ENCODE results near the gene MTERF4. TPM values are rescaled to one million over a fixed set of nuclear protein-coding genes. Genes with fewer than 3 reads are reported as not detected.
"Not testable (repeated sequence)": the region's sequence is repeated elsewhere in the genome, so short reads cannot be mapped to it uniquely, and the experiment has no call there.

Gene MTERF4
- total RNA-seq, 1 donor from 2014 or later: 32.6 TPM

DNA sequence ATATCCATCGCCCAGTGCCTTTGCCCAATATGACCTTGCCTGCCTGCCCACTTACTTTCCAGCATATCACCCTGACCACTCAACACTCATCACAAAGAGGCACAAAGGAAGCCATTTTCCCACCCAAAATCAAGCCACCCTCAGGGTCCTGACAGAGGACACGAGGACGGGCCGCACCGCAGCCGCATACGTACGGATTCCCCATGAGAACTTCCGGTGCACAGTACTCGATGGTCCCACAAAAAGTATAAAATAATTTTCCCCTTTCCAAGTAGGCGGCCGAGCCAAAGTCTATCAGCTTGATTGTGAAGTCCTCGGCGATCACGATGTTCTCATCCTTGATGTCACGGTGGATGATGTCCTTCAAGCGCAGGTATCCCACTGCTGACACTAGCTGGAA lies 10.0 kb upstream of the MTERF4 start:
- no peak for FAIRE-seq

DNA sequence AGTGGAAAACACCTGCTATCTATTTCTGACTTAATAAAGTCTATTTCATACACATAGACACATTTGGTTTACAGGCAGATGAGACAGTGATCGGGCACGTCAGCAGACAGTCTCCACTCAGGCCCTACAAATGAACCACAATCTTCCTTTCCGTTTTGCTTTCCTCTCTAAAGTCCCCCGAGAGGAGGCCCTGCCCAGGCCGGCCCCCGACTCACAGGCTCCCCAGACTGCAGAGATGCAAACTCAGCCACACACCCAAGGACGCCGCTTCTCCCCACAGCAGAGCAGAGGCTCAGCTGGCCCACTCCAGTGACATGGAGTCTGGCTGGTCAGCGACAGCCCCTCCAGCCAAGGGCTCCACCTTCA lies 9.3 kb upstream of the MTERF4 start:
- FAIRE-seq: no peak

More for the DNA sequence above, 10.0 kb upstream of the MTERF4 start:
- no peak for DNase-seq (ENCODE audit: low spot score in 2 of 2)

DNA sequence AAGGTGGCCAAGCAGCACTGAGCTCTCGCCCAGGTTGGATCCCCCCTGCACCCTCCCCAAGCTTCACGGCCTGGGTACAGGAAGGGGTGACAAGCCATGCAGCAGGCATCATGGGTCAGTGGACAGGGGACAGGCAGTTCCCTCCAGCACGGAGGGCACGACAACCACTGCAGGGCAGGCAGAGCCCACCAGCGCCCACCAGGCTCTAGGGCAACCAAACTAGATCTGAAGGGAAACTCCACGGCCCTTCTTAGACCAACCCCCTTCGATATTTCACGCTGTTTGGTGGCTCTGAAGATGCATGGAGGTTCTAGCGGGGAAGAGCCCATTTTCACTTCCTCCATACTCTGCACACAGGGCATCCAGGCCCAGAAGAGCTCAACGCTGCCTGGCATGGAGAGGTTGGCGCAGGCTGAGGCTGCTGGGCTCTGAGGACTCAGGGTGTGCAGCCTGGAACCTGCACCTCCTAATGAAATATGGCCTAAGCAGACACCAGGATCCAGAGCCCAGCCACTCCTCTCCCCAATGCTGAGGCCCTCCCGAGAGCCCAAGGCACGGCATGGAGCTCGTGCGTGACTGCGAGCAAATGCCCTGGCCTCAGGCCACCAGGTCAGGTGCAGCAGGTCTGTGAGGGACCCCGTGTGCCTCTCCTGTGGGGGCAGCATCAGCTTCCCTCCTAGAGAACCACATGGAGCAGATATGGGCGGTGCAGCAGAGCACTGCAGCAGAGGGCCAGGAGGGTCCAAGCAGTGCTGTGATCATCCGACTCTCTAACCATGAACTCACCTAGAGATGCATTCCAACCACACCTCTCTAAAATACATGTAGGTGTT lies 8.7 kb upstream of the MTERF4 start:
- FAIRE-seq (no peak), DNase-seq (ENCODE audit: low spot score in 2 of 2) (no peak)

More for the DNA sequence above, 9.3 kb upstream of the MTERF4 start:
- DNase-seq (ENCODE audit: low spot score in 2 of 2): no peak

DNA sequence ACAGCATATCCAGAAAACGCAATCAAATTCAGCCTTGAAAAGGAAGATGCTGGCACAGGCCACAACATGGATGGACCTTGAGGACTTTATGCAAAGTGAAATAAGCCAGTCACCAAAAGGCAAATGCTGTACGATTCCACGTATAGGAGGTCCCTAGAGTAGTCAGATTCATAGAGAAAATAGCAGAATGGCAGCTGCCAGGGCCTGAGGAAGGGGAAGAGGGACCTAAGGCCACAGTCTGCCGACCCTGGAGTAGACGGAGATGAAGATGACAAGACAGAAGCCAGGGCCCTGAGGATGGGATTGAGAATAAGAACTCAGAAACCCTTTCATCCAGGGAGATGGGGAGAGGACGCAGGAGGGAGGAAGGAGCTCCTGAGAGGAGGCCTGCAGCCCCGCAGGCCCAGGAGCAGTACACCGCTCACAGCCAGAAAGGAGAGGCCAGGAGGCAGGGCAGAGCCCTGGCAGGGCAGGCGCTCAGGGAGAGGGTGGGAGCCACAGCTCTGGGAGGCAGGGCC lies 8.1 kb upstream of the MTERF4 start:
- DNase-seq (ENCODE audit: low spot score in 2 of 2): no peak
- FAIRE-seq: no peak

DNA sequence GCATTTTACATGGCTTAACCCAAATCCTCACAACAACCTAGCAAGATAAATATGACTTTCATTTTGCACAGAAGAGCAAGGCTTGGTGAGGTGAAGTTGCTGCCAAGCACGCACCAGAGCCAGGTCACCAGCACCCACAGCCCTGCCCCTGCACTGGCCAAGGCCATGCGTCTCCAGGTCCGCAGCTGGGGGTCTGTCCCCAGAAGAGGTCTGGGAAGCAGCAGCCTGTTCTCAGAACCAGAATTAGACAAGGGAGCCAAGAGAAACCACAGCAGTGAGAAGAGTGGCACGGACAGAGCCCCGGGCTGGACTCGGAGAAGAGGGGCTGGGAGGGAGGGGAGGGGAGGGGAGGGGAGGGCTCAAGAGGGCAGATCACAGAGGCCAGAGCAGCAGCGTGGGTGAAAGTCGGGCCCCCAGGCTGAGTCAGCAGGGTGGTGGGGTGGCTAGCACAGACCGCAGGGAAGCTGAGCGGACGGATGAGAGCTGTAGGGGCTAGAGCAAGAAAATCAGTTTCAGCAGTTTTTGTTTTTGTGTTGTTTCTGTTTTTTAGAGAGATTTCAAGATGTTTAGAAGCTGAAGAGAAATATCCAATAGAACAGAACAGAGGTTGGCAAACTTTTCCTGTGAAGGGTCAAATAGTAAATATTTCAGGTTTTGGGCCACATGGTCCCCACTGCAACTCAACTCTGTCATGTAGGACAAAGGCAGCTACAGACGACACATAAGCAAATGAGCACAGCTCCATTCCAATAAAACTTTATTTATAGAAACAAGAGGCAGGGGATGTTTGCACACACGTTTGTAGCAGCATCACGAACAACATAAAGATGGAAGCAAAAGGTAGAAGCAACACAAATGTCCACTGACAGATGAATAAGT lies 7.4 kb upstream of the MTERF4 start:
- FAIRE-seq (no peak), DNase-seq (ENCODE audit: low spot score in 2 of 2) (no peak)

DNA sequence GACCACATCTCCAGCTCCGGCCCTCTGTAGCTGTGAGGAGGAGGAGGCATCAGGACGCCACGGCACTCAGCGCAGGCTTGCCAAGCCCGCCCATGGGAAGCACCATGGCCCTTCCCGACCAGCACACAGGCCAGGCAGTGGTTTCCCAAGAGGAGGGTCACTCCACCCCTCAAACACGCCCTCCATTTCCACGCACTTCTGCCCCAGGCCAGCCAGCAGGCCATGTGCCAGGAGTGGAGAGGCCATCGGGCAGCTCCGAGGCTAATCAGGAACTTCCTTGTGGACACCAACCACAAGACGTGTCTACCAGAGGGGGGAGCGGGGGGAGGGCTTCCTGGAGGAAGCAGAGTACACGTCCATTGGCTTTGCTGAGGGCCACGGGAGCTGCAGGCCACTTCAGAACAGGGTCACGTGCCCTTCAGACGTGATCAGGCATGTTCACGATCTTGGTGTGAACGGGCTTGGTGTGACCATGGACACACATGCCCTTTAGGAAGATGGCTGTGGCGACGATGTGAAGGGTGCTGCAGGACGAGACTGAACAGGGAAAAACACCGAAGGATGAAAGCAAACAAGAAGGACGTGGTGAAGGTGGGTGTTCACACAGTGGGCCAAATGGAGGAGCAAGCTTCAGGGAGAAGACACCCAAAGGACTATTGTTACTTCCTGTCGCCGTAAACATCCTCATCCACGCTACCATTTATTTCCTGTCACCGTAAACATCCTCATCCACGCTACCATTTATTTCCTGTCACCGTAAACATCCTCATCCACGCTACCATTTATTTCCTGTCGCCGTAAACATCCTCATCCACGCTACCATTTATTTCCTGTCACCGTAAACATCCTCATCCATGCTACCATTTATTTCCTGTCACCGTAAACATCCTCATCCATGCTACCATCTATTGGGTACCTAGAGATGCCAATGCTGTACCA lies 6.5 kb upstream of the MTERF4 start:
- no peak for FAIRE-seq

DNA sequence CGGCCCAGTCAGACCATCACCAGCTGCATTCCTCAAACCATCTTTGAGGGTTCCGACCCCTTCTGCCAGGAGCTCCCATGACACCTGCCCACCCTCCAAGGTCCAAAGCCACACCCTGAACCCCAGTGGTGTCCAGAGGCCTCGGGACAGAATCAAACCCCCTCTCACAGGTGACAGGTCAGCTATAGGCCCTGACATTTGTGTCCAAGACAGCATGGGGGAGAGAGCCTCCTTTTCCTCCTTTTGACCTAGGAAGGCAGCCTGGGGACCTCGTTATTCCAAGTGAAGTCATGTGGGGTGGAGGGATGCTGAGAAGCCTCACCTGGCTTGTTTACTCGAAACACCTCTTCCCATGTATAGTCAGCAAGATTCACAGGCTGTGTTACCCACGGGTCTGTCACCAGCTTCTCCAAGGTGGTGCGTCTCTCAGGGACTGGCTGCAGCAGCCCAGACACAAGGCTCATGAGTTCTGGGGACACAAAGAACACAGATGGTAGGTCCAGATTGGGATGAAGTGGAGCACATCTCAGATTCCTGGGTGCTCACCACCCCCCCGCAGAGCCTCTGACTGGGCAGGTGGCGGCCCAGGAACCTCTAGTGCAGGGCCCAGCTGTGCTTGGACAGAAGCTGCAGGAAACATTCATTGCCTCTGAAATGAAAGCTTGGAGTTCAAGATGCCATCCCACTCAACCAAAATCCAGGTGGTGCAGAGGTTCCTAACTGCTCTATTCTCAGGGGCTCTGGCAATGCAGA lies 5.1 kb upstream of the MTERF4 start:
- FAIRE-seq: no peak
- no peak for DNase-seq (ENCODE audit: low spot score in 2 of 2)

More for the DNA sequence above, 6.5 kb upstream of the MTERF4 start:
- no peak for DNase-seq (ENCODE audit: low spot score in 2 of 2)

DNA sequence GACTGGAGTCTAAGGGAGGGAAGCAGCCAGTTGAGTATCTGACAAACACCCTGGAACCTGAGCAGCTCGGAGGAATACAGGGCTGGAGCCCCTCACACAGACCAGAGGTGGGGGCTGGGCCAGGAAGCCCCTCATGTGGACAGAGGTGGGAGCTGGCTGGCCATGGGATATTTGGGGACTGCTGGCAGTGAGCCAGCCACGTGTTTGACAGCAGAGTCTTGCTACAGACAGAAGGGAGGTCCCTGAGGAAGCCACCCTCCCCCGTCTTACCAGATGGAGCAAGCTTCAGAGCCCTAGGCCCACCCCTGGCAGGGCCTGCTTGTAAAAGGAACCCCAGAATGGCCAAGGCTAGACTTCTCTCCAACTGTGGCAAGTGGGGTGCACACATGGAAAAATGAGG lies 3.6 kb upstream of the MTERF4 start:
- no peak for FAIRE-seq

DNA sequence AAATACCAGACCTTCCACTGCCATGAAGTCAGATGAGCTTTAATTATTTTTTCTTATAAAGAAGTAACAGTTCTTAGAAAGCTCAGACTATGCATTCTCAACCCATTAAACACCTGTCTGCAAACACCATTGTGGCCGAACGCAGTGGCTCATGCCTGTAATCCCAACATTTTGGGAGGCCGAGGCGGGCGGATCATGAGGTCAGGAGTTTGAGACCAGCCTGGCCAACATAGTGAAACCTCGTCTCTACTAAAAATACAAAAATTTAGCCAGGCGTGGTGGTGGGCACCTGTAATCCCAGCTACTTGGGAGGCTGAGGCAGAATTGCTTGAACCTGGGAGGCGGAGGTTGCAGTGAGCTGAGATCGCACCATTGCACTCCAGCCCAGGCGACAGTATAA lies 2.5 kb upstream of the MTERF4 start:
- FAIRE-seq; DNase-seq (ENCODE audit: low spot score in 2 of 2): not testable (repeated sequence)

More for the DNA sequence above, 3.6 kb upstream of the MTERF4 start:
- DNase-seq (ENCODE audit: low spot score in 2 of 2): no peak

DNA sequence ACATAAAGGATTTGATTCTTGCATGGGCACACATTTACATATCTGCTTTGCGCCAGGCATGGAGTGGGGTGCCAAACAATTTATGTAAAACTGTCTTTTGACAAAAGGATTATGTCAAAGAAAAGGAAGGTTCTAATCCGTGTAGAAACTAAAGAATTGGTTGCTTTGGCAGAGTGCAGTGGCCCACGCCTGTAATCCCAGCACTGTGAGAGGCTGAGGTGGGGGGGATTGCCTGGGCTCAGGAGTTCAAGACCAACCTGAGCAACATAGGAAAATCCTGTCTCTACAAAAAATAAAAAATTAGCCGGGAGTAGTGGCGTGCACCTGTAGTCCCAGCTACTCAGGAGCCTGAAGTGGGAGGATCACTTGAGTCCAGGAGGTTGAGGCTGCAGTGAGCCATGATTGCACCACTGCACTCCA lies 1.1 kb upstream of the MTERF4 start:
- DNase-seq (ENCODE audit: low spot score in 2 of 2): no peak
- no peak for FAIRE-seq

DNA sequence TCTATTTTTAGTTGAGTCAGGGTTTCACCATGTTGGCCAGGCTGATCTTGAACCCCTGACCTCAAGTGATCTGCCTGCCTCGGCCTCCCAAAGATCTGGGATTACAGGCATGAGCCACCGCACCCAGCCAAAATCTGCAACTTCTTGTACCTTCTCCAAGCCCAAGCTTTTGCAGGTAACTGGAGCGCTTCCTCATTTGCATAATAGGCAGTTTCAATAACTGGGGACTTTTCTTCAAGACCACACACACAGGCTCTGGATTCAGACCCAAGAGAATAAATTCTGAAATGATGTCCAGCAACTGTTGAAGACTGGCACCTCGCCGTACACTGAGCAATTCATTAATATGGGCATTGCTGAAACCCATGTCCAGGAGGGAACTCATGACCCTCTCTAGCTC lies 2.8 kb downstream of the MTERF4 start:
- FAIRE-seq: no peak
- DNase-seq (ENCODE audit: low spot score in 2 of 2): no peak

DNA sequence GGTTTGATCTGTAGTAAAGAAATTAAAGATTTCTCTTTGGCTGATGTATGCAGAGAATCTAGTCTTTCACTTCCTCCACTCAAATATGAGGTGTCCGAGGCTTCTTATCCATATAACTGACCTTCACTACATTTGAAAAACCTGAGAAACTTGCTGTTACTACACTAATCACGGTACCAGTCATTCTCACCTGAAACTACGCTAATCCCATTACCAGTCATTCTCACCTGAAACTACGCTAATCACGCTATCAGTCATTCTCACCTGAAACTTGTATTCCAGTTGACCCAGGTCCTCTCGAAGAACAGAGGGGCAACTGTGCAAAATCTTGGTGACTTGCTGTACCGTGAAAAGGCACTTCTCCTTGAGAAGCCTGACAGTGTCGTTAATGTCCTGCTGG lies 5.1 kb downstream of the MTERF4 start:
- FAIRE-seq (no peak), DNase-seq (ENCODE audit: low spot score in 2 of 2) (no peak)

DNA sequence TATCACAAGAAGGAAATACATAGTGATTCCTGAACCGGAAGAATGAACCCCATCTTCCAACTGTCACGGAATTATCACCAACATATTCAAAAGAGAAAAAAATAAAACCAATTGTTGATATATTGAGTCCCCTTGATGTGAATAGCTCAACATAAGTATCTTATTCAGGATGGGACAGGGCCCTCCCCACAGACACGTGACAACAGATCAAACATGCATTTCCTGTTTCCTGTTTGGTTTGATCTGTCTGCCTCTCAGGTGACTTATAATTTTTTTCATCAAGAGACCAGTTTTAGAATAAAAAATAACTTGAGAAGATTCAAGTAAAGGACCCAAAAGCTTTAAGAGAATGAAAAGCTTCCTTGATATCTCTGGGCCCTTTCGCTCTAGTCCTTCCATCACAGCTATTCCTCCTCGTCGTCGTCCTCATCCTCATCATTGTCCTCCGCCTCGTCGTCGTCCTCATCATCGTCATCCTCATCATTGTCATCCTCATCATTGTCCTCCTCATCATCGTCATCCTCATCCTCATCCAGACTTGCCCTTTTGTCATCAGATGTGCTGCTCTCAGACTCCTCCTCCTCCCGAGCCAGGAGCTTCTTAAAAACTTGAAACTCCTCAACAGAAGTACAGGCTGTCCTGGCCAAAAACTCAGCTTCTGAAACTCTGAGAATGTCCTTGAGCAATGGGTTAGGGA lies 6.3 kb downstream of the MTERF4 start:
- FAIRE-seq (no peak), DNase-seq (ENCODE audit: low spot score in 2 of 2) (no peak)

DNA sequence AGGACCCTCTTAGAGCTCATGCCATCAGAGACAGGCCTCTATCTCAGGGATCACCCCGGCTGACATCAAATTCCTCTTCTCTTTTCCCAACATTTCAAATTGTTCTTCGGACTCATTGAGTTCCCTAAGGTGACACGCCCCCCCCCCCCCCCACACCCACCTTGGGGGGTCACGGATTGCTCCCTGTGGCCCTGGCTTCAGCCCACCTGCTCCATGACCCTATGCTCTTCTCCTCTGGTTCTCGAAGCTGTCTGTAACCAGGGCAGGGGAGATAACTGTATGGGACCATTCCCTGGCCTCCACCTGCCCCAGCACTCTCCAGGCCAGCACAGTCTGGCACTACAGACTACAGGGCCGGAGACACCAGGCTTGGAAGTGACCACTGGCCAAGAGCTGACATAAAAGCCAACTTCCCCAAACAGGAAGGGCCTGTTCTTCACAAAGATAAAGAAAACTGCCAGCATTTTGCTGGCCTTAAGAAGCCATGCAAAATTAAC lies 7.1 kb downstream of the MTERF4 start:
- no peak for FAIRE-seq
- no peak for DNase-seq (ENCODE audit: low spot score in 2 of 2)

DNA sequence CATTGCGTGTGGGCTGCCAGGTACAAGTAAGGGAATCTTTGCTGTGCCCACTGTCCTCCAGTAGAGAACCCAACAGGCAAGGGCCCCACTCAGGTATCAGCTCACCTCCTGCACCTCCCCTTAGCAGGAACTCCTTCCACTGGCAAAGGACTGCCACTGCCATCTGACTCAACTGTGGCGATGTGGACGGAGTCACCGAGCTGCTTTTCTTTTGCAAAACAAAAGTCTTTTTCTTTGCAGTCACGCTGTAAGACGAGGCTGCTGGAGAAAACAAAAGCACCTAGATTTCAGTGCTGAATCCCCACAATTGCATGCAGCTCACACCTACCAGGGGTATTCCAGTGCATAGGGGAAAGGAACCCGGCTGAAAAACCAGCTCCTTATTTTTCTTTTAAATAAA lies 7.9 kb downstream of the MTERF4 start:
- DNase-seq (ENCODE audit: low spot score in 2 of 2) (no peak), FAIRE-seq (no peak)

DNA sequence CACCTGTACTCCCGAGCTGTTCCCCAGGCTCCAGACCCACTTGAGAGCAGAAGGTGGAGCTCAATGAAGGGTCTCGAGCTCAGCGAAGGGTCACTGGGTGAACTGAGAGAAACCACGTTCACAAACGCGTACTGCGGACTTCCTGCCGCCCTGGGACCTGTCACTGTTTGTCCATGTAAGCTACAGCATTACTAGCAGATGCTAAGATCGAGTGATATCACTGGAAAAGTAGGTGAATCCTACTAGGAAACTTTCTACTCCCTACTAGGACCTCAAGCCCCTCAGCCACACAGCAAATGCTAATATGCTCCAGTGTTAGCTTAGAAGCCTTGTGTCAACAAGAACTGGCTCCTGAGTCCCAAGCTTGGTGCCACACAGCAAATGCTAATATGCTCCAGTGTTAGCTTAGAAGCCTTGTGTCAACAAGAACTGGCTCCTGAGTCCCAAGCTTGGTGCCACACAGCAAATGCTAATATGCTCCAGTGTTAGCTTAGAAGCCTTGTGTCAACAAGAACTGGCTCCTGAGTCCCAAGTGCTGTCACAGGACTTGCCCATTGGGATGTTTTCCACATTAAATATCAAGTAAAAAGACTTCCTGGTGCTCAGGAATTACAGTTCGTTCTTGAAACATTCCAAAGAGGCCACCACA lies 8.8 kb downstream of the MTERF4 start:
- FAIRE-seq: not testable (repeated sequence)

DNA sequence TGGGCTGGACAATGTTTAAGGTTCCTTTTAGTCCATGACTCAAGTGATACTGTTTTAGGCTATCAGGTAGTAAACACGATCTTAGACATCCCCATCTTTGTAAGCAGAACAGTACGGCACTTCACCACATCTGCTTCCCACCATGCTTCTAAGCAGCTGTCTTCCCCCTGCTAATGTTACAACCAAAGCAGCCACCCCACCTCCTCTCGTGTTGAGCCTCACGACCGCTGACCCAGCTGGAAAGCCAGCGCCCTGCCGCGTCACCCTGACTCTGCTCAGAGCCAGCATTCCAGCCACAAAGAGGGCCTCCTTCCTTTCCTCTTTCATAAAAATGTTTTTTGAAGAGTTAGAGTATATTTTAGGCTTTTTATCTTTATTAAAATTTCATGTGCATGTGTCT lies 9.4 kb downstream of the MTERF4 start:
- FAIRE-seq: no peak
- DNase-seq (ENCODE audit: low spot score in 2 of 2): no peak

More for the DNA sequence above, 8.8 kb downstream of the MTERF4 start:
- not testable (repeated sequence) for DNase-seq (ENCODE audit: low spot score in 2 of 2)
